Measurements from ENCODE around the gene ATG10.

DNA sequence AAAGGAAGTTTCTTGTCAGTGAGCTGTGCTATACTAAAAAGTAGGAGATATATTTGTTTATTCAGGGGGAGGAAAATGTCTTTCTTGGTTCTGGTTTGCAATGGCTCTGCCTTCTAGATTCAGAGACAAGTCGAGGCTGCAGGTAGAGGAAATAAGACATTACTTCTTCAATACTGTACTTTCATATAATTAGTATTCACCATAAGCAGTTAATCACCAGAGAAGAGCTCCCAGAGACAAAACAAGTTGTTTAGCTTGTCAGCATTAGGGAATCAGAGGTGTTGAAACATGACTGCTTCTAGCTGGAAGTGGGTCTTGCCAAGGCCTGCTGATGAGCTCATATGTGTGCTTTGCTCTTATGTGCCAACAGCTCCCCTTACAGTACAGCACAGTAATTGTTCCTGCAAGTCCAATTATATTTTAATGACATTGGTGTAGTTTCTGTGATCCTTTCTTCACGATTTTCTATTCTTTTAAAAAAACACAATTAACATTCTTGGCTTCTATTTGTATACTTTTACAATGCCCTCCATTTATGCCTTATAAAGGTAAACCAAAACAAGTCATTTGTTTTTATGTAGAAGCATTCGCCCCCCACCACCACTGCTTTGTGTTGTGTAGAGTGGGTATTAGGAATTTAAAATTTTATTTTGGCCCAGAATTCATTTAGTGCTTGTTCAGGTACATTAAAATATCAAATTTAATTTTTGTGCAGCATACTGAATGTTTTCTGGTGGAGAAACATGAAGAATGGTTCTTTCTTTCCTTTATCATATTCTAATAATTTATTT is 194.1 kb downstream of the ATG10 start:
- TF ChIP-seq POLR2A (IDR thresholded peaks at IDR 0.05) = no peak
- TF ChIP-seq, protein P1, sequence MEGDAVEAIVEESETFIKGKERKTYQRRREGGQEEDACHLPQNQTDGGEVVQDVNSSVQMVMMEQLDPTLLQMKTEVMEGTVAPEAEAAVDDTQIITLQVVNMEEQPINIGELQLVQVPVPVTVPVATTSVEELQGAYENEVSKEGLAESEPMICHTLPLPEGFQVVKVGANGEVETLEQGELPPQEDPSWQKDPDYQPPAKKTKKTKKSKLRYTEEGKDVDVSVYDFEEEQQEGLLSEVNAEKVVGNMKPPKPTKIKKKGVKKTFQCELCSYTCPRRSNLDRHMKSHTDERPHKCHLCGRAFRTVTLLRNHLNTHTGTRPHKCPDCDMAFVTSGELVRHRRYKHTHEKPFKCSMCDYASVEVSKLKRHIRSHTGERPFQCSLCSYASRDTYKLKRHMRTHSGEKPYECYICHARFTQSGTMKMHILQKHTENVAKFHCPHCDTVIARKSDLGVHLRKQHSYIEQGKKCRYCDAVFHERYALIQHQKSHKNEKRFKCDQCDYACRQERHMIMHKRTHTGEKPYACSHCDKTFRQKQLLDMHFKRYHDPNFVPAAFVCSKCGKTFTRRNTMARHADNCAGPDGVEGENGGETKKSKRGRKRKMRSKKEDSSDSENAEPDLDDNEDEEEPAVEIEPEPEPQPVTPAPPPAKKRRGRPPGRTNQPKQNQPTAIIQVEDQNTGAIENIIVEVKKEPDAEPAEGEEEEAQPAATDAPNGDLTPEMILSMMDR (IDR thresholded peaks at IDR 0.05) = peak; percentile 75 to 89 (median 84)
